PFSK-1 (cell line): ENCODE measurements around the gene ARHGAP18.

Experiments used
- POLR2AphosphoS5 ChIP-seq: IDR thresholded peaks from 2 replicates; pipeline ENCODE4 v1.6.1; 2012; ENCODE audit warnings: low read depth, mild to moderate bottlenecking, control low read depth, low read length, moderate library complexity
- TAF1 ChIP-seq: IDR thresholded peaks from 2 replicates; pipeline ENCODE4 v1.6.1; 2012; ENCODE audit warnings: low read length, control low read depth, borderline replicate concordance; ENCODE audit not compliant: insufficient read depth
- TF ChIP-seq, protein P1 (sequence below), 2 experiments: IDR thresholded peaks; 2 replicates each; pipeline versions ENCODE4 v1.6.1 to v1.8.0; 2011 to 2012; ENCODE audit warnings: low read depth in 2 of 2, low read length in 2 of 2, control low read depth in 1 of 2, inconsistent platforms in 1 of 2, mild to moderate bottlenecking in 1 of 2, moderate library complexity in 1 of 2; ENCODE audit not compliant: insufficient read depth in 1 of 2

DNA sequence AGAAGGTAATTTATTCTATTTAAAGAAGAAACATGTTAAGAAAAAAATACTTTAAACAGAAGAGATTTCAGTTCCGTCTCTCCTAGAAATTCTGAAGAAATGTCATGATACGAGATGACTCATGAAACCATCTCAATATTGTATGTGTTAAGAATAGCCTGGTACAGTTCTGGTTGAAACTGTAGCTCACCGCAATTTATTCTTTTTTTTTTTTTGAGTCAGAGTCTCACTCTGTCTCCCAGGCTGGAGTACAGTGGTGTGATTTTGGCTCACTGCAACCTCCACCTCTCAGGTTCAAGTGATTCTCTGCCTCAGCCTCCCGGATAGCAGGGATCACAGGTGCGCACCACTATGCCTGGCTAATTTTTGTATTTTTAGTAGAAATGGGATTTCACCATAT lies 103.3 kb downstream of the ARHGAP18 start:
- TF ChIP-seq, protein P1, sequence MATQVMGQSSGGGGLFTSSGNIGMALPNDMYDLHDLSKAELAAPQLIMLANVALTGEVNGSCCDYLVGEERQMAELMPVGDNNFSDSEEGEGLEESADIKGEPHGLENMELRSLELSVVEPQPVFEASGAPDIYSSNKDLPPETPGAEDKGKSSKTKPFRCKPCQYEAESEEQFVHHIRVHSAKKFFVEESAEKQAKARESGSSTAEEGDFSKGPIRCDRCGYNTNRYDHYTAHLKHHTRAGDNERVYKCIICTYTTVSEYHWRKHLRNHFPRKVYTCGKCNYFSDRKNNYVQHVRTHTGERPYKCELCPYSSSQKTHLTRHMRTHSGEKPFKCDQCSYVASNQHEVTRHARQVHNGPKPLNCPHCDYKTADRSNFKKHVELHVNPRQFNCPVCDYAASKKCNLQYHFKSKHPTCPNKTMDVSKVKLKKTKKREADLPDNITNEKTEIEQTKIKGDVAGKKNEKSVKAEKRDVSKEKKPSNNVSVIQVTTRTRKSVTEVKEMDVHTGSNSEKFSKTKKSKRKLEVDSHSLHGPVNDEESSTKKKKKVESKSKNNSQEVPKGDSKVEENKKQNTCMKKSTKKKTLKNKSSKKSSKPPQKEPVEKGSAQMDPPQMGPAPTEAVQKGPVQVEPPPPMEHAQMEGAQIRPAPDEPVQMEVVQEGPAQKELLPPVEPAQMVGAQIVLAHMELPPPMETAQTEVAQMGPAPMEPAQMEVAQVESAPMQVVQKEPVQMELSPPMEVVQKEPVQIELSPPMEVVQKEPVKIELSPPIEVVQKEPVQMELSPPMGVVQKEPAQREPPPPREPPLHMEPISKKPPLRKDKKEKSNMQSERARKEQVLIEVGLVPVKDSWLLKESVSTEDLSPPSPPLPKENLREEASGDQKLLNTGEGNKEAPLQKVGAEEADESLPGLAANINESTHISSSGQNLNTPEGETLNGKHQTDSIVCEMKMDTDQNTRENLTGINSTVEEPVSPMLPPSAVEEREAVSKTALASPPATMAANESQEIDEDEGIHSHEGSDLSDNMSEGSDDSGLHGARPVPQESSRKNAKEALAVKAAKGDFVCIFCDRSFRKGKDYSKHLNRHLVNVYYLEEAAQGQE (IDR thresholded peaks at IDR 0.05; ENCODE audit: insufficient read depth in 1 of 2, low read depth in 2 of 2, low read length in 2 of 2) = no peak
- no peak for TF ChIP-seq POLR2AphosphoS5
- no peak for TF ChIP-seq TAF1
